Naive B cell (primary cell): ENCODE data around the gene PIP. TPM values are rescaled to one million over a fixed set of nuclear protein-coding genes. Genes with fewer than 3 reads are reported as not detected.
"Not testable (repeated sequence)": the region's sequence is repeated elsewhere in the genome, so short reads cannot be mapped to it uniquely, and the experiment has no call there.

Source experiments
- ATAC-seq, 2 donors: fragments of 150-1000 bp; cut with Tn5 transposase; 2 replicates each; pipeline ENCODE4 v1.10.0; 2021; ENCODE audit warnings: low read depth in 2 of 2, mild to moderate bottlenecking in 2 of 2, moderate library complexity in 2 of 2
- DNase-seq: peaks from one replicate; pipeline ENCODE4 v3.0.0; 2022
- H3K27ac Mint-ChIP-seq, 6 donors: one replicate each; pipeline ENCODE4 v1.8.0; 2020 to 2022; ENCODE audit warnings: mild to moderate bottlenecking in 6 of 6, mixed read lengths in 6 of 6, moderate library complexity in 5 of 6, inconsistent platforms in 2 of 6
- H3K27me3 Mint-ChIP-seq, 3 donors: one replicate each; pipeline ENCODE4 v1.8.0; 2021 to 2022; ENCODE audit warnings: mixed read lengths in 3 of 3, mild to moderate bottlenecking in 1 of 3
- H3K36me3 Mint-ChIP-seq, 2 donors: one replicate each; pipeline ENCODE4 v1.8.0; 2020 to 2022; ENCODE audit warnings: mixed read lengths in 2 of 2, inconsistent platforms in 1 of 2, mild to moderate bottlenecking in 1 of 2
- H3K4me1 Mint-ChIP-seq, 3 donors: one replicate each; pipeline ENCODE4 v1.8.0; 2020 to 2022; ENCODE audit warnings: mixed read lengths in 3 of 3, inconsistent platforms in 1 of 3, mild to moderate bottlenecking in 1 of 3, moderate library complexity in 1 of 3
- H3K4me3 Mint-ChIP-seq, 8 donors: one replicate each; pipeline ENCODE4 v1.8.0; 2020 to 2022; ENCODE audit warnings: mild to moderate bottlenecking in 8 of 8, mixed read lengths in 8 of 8, moderate library complexity in 8 of 8, inconsistent platforms in 2 of 8
- H3K9me3 Mint-ChIP-seq, 7 donors: one replicate each; pipeline ENCODE4 v1.8.0; 2020 to 2022; ENCODE audit warnings: mixed read lengths in 7 of 7, mild to moderate bottlenecking in 5 of 7, inconsistent platforms in 2 of 7, moderate library complexity in 1 of 7
- polyA plus RNA-seq, 6 donors: library from polyadenylated mRNA; unstranded; fragments of 300-500 nt; fragmentation: Illumina TruSeq; gene quantifications; one replicate each; pipeline ENCODE4 v1.2.3, GENCODE V29; 2021; ENCODE audit warnings: low read depth in 6 of 6

PIP gene
- polyA plus RNA-seq, 6 donors from 2014 or later, result not detected

DNA sequence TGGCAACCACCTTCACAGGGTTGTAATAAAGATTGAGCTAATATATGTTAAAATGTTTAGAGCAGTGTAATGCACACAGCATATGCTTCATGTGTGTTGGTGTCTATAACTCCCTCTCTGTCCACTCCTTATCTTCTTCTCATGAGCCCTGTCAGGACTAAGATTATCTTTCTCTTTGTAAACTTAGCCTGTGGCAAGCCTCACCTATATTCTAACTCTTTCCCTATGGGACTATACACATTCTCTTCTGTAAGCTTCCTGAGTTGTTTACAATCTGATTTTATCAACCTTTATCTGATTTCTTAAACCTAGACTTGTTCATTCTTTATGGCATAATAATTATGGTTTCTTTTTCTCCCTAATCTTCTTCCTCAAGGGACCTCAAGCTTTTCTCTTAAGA, 2.4 kb upstream of the PIP start:
- no peak overlapping the region for H3K4me3 Mint-ChIP-seq
- ATAC-seq, result no peak
- H3K9me3 Mint-ChIP-seq, result peaks cover 0 to 12% (median 8%) of the 10 kb centered on the region in 7 donors
- DNase-seq, result no peak
- H3K36me3 Mint-ChIP-seq, result no peaks in the 10 kb centered on the region
- H3K27ac Mint-ChIP-seq, result no peak overlapping the region
- peaks cover 33 to 42% (median 40%) of the 10 kb centered on the region in 3 donors for H3K4me1 Mint-ChIP-seq
- peaks cover 0 to 5% (median 0%) of the 10 kb centered on the region in 3 donors for H3K27me3 Mint-ChIP-seq

GRCh38 chr7:143130541-143130940, 1.3 kb upstream of the PIP start:
- DNase-seq (no peak), ATAC-seq (no peak)
- Mint-ChIP-seq H3K4me3 (no peak overlapping the region), H3K36me3 (peaks cover 4 to 6% of the 10 kb centered on the region in 2 donors), H3K9me3 (peaks cover 0 to 12% (median 6%) of the 10 kb centered on the region in 7 donors), H3K27me3 (peaks cover 0 to 5% (median 0%) of the 10 kb centered on the region in 3 donors), H3K4me1 (peaks cover 31 to 40% (median 37%) of the 10 kb centered on the region in 3 donors), H3K27ac (no peak overlapping the region)

GRCh38 chr7:143147070-143147469, 15.2 kb downstream of the PIP start:
- H3K36me3 Mint-ChIP-seq, result peaks cover 9 to 10% of the 10 kb centered on the region in 2 donors
- peak overlapping the region in 1 of 6 donors; percentile 49 for H3K27ac Mint-ChIP-seq
- peaks cover 6 to 19% (median 10%) of the 10 kb centered on the region in 7 donors for H3K9me3 Mint-ChIP-seq
- H3K4me3 Mint-ChIP-seq, result no peak overlapping the region
- DNase-seq (no peak), ATAC-seq (no peak)
- H3K27me3 Mint-ChIP-seq, result peaks cover 0 to 6% (median 4%) of the 10 kb centered on the region in 3 donors
- H3K4me1 Mint-ChIP-seq, result peaks cover 0 to 7% (median 3%) of the 10 kb centered on the region in 3 donors

DNA sequence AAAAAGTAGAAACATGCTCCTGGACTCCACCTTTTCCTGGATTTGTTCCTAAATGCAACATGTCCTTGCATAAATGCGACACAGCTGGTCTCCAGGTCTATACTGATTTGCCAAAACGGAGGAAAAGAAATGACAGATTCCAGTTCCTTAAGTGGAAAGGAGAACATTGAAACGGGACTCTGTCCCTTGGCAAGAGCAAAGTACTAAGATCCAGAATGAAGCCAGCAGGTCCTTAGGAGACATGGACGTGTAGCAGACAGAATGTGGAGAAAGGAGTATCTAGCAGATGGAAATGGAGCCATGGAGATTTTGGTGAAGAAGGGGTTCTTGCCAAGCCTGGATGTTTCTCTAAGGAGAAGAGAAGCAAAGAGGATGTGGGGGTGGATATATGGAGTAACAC, 16.2 kb downstream of the PIP start:
- H3K9me3 Mint-ChIP-seq, result peaks cover 6 to 19% (median 10%) of the 10 kb centered on the region in 7 donors
- DNase-seq, result no peak
- H3K4me1 Mint-ChIP-seq, result peaks cover 2 to 13% (median 3%) of the 10 kb centered on the region in 3 donors
- ATAC-seq, result no peak
- no peak overlapping the region for H3K4me3 Mint-ChIP-seq
- H3K27me3 Mint-ChIP-seq, result peaks cover 0 to 6% (median 4%) of the 10 kb centered on the region in 3 donors
- H3K27ac Mint-ChIP-seq, result peak overlapping the region in 1 of 6 donors; percentile 16
- H3K36me3 Mint-ChIP-seq, result peaks cover 9 to 11% of the 10 kb centered on the region in 2 donors

- Mint-ChIP-seq H3K4me3 (no peak overlapping the region), H3K36me3 (peaks cover 9 to 17% of the 10 kb centered on the region in 2 donors), H3K27me3 (peaks cover 0 to 6% (median 4%) of the 10 kb centered on the region in 3 donors), H3K4me1 (peaks cover 7 to 13% (median 8%) of the 10 kb centered on the region in 3 donors), H3K27ac (no peak overlapping the region), H3K9me3 (peaks cover 6 to 19% (median 10%) of the 10 kb centered on the region in 7 donors)
- DNase-seq (no peak), ATAC-seq (no peak)
Measured at GRCh38 chr7:143148651-143149050, 16.8 kb downstream of the PIP start.

DNA sequence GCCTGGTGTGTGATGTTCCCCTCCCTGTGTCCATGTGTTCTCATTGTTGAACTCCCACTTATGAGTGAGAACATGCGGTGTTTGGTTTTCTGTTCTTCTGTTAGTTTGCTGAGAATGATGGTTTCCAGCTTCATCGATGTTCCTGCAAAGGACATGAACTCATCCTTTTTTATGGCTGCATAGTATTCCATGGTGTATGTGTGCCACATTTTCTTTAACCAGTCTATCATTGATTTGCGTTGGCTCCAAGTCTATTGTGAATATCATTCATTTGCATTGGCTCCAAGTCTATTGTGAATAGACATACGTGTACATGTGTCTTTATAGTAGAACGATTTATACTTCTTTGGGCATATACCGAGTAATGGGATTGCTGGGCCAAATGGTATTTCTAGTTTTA, 18.8 kb downstream of the PIP start:
- H3K4me3 Mint-ChIP-seq, H3K27ac Mint-ChIP-seq, ATAC-seq, DNase-seq, H3K27me3 Mint-ChIP-seq: not testable (repeated sequence)
- Mint-ChIP-seq H3K36me3 (peaks cover 9 to 19% of the 10 kb centered on the region in 2 donors), H3K9me3 (peaks cover 6 to 19% (median 10%) of the 10 kb centered on the region in 7 donors), H3K4me1 (peaks cover 7 to 13% (median 11%) of the 10 kb centered on the region in 3 donors)

- not testable (repeated sequence) for DNase-seq, H3K4me1 Mint-ChIP-seq, H3K36me3 Mint-ChIP-seq, H3K9me3 Mint-ChIP-seq, ATAC-seq, H3K27me3 Mint-ChIP-seq, H3K4me3 Mint-ChIP-seq
- peak overlapping the region in 1 of 6 donors; percentile 14 for H3K27ac Mint-ChIP-seq
Measured at GRCh38 chr7:143158617-143159016, 26.7 kb downstream of the PIP start.

DNA sequence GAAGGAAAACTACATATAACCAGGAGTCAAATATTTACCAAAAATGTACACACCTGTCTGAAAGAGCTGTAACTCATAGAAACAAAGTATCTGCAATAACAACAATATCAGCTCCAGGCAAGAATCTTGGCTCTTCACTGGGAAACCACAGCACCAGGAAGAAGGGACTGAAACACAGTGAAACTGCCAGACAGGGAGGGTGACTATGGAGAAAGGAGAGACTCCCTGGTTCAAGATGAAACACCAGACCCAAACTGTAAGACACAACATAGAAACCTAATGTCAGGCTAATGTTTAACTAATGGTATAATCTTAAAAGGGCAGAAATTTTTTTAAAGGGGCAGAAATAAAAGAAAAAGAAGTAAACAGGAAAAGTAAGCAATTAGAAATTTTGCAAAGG, 39.8 kb downstream of the PIP start:
- Mint-ChIP-seq H3K4me1 (peaks cover 18 to 25% (median 23%) of the 10 kb centered on the region in 3 donors), H3K9me3 (peaks cover 0 to 10% (median 6%) of the 10 kb centered on the region in 7 donors), H3K27ac (peak overlapping the region in 1 of 6 donors; percentile 91), H3K36me3 (peaks cover 0 to 6% of the 10 kb centered on the region in 2 donors), H3K27me3 (no peaks in the 10 kb centered on the region), H3K4me3 (peak overlapping the region in 3 of 8 donors; percentile 7 to 33 (median 32))
- no peak for DNase-seq
- ATAC-seq, result no peak

GRCh38 chr7:143172354-143172753, 40.5 kb downstream of the PIP start:
- Mint-ChIP-seq H3K36me3 (peaks cover 0 to 6% of the 10 kb centered on the region in 2 donors), H3K27ac (peak overlapping the region in 1 of 6 donors; percentile 47), H3K4me1 (peaks cover 18 to 25% (median 23%) of the 10 kb centered on the region in 3 donors), H3K27me3 (no peaks in the 10 kb centered on the region), H3K4me3 (peak overlapping the region in 7 of 8 donors; percentile 13 to 69 (median 32)), H3K9me3 (peaks cover 0 to 12% (median 7%) of the 10 kb centered on the region in 7 donors)
- ATAC-seq, result no peak
- DNase-seq, result no peak

- no peaks in the 10 kb centered on the region for H3K27me3 Mint-ChIP-seq
- peaks cover 4 to 10% of the 10 kb centered on the region in 2 donors for H3K36me3 Mint-ChIP-seq
- no peak overlapping the region for H3K27ac Mint-ChIP-seq
- no peak for ATAC-seq
- DNase-seq, result no peak
- H3K9me3 Mint-ChIP-seq, result peaks cover 5 to 23% (median 18%) of the 10 kb centered on the region in 7 donors
- peaks cover 4 to 18% (median 8%) of the 10 kb centered on the region in 3 donors for H3K4me1 Mint-ChIP-seq
- no peak overlapping the region for H3K4me3 Mint-ChIP-seq
Measured at GRCh38 chr7:143176128-143176527, 44.3 kb downstream of the PIP start.

DNA sequence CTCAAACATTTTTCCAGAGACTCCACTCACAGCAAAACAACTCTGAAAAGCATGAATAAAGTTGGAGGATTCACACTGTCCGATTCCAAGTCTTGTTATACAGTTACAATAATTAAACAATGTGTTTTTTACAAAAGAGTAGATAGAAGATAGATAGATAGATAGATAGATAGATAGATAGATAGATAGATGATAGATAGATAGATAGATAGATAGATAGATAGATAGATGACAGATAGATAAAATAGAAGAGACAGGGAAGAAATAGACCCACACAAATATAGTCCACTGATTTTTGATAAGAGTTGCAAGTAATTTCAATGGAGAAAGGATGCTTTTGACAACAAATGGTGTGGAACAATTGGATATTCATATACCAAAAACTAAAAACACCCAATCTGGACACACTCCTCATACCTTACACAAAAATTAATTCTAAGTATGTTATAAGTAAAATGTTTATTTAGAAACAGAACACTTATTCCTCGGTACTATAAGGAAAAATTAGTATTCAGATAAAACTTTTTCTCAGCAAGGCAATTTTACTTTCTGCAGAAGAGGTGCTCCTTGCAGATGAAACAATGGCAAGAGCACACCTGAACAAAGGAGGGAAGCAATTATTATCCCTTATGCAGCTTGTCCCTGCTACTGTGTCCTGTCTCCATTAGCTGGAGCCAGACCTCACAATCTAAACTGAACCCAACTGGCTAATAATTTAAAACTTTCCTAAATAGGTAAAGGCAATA, 45.7 kb downstream of the PIP start:
- DNase-seq, result no peak
- Mint-ChIP-seq H3K4me3 (no peak overlapping the region), H3K4me1 (peaks cover 12 to 18% (median 13%) of the 10 kb centered on the region in 3 donors), H3K36me3 (peaks cover 4 to 10% of the 10 kb centered on the region in 2 donors), H3K27me3 (no peaks in the 10 kb centered on the region), H3K9me3 (peaks cover 5 to 25% (median 19%) of the 10 kb centered on the region in 7 donors), H3K27ac (no peak overlapping the region)
- ATAC-seq, result no peak

DNA sequence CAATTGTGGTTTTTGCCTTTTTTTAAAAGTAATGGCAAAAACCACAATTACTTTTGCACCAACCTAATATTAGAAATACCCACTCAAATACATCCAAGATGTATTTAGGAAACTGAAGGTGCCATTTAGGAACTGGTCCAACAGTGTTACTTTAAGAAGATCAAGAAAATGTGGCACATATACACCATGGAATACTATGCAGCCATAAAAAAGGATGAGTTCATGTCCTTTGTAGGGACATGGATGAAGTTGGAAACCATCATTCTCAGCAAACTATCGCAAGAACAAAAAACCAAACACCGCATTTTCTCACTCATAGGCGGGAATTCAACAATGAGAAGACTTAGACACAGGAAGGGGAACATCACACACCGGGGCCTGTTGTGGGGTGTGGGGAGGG, 48.9 kb downstream of the PIP start:
- not testable (repeated sequence) for ATAC-seq, H3K27ac Mint-ChIP-seq, DNase-seq, H3K36me3 Mint-ChIP-seq, H3K4me3 Mint-ChIP-seq, H3K27me3 Mint-ChIP-seq
- H3K4me1 Mint-ChIP-seq, result peaks cover 30 to 40% (median 35%) of the 10 kb centered on the region in 3 donors
- H3K9me3 Mint-ChIP-seq, result peaks cover 5 to 24% (median 14%) of the 10 kb centered on the region in 7 donors

DNA sequence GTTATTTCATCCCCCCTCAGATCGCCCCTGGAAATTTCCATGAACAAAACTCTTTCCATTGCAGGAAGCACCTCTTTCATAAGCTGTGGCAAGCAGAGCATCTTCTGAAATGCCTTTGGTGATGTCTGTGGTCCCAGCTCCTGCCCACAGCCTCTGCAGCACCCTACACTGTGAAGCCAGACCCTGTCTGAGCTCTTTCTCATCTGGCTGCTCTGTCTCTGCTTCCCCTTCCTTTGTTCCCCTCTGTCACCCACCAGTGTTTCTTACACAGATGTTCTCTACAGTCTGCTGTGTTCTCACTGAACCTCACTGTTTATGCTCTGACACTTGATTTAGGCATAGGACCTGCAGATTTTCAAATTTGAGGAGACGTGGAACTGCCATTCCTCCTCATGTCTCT, 49.5 kb downstream of the PIP start:
- Mint-ChIP-seq H3K9me3 (peaks cover 5 to 24% (median 14%) of the 10 kb centered on the region in 7 donors), H3K4me3 (peak overlapping the region in 7 of 8 donors; percentile 2 to 68 (median 28)), H3K27ac (peak overlapping the region; percentile 27 to 97 (median 74)), H3K4me1 (peaks cover 30 to 40% (median 35%) of the 10 kb centered on the region in 3 donors), H3K36me3 (peaks cover 4 to 10% of the 10 kb centered on the region in 2 donors), H3K27me3 (no peaks in the 10 kb centered on the region)
- ATAC-seq, result peak; percentile 100
- DNase-seq, result peak; percentile 57
